ENCODE results near the gene SSBP4. TPM values are rescaled to one million over a fixed set of nuclear protein-coding genes. Genes with fewer than 3 reads are reported as not detected.

SSBP4 gene
- total RNA-seq, 1 experiment from 2014 or later = 46.1 TPM

- H2BK120ac ChIP-seq (ENCODE audit: low read depth, low read length, poor library complexity, severe bottlenecking) = no peak overlapping the region
- no peak overlapping the region for H3K14ac ChIP-seq (ENCODE audit: insufficient read depth, low read length)
- H2AK5ac ChIP-seq (ENCODE audit: insufficient read length, low read length) = no peak overlapping the region
- peaks cover 7% of the 10 kb centered on the region; the same call in 1 of the 2 replicates for H3K4me1 ChIP-seq (ENCODE audit: insufficient read depth, low read length)
- no peak overlapping the region for H4K5ac ChIP-seq (ENCODE audit: insufficient read length, low read depth, low read length)
- no peak overlapping the region for H3K4ac ChIP-seq (ENCODE audit: low read depth, low read length)
- H3K9me3 ChIP-seq (ENCODE audit: control insufficient read depth, low read depth, low read length) = no peaks in the 10 kb centered on the region
- Mint-ChIP-seq H3K4me3 (peak overlapping the region in 1 of 2 experiments; percentile 55; a peak in 2 of 5 replicates), H3K4me1 (peaks cover 23 to 28% of the 10 kb centered on the region in 2 experiments), H3K9me3 (peaks cover 3% of the 10 kb centered on the region in 2 experiments; a peak in 4 of 5 replicates), H3K27ac (peak overlapping the region; percentile 71 to 89 (median 88); a peak in 4 of 7 replicates), H3K36me3 (ENCODE audit: insufficient read depth in 1 of 3, low read depth in 3 of 3) (peaks cover 7 to 27% (median 21%) of the 10 kb centered on the region in 3 experiments; a peak in 6 of 7 replicates), H3K27me3 (ENCODE audit: low read depth) (peaks cover 3% of the 10 kb centered on the region)
- H3K79me2 ChIP-seq (ENCODE audit: insufficient read depth, low read length) = no peaks in the 10 kb centered on the region
- H3K23me2 ChIP-seq (ENCODE audit: insufficient read length, low read depth, low read length, poor library complexity, severe bottlenecking) = peaks cover 10% of the 10 kb centered on the region
- no peak overlapping the region for H3K4me2 ChIP-seq (ENCODE audit: insufficient read depth, insufficient read length, low read length)
- TF ChIP-seq CTCF (conservative IDR thresholded peaks at IDR 0.05) = no peak
- H2BK20ac ChIP-seq (ENCODE audit: low read depth, low read length, poor library complexity, severe bottlenecking) = no peak overlapping the region
- H3K56ac ChIP-seq (ENCODE audit: insufficient read length, low read depth, low read length) = no peak overlapping the region
- H3K27ac ChIP-seq (ENCODE audit: insufficient read length, low read depth, low read length) = no peak overlapping the region
- H3K23ac ChIP-seq (ENCODE audit: insufficient read length, low read depth, low read length) = no peak overlapping the region
- H3K79me1 ChIP-seq (ENCODE audit: insufficient read depth, low read depth, low read length, poor library complexity, severe bottlenecking) = no peaks in the 10 kb centered on the region
- H3K9ac ChIP-seq (ENCODE audit: extremely low read depth, insufficient read length, low read length) = no peak overlapping the region
- no peak overlapping the region for H4K8ac ChIP-seq (replicated peaks; ENCODE audit: insufficient read length, low read depth, low read length)
- H4K91ac ChIP-seq (ENCODE audit: insufficient read length, low read depth, low read length) = no peak overlapping the region
- H2BK5ac ChIP-seq (ENCODE audit: insufficient read length, low read length) = no peak overlapping the region
- H3K18ac ChIP-seq (ENCODE audit: insufficient read length, low read depth, low read length) = no peak overlapping the region
- no peak overlapping the region for H3T11ph ChIP-seq (ENCODE audit: low read length)
- no peak overlapping the region for H2BK15ac ChIP-seq (ENCODE audit: low read depth, low read length)
- DNase-seq = no peak
- H3K27me3 ChIP-seq (ENCODE audit: insufficient read depth, low read length) = no peaks in the 10 kb centered on the region
- H2BK12ac ChIP-seq (ENCODE audit: insufficient read length, low read depth, low read length) = no peak overlapping the region
- H4K20me1 ChIP-seq (ENCODE audit: control insufficient read depth, insufficient read depth, insufficient read length) = peaks cover 2% of the 10 kb centered on the region
- no CpG with 5 or more reads among the region's 9 CpGs for WGBS (ENCODE audit: extremely low coverage, insufficient read length, low lambda C conversion rate)
- no peak overlapping the region for H2AFZ ChIP-seq (ENCODE audit: low read length)
Observed at GRCh38 chr19:18439910-18440237, 20.7 kb downstream of the SSBP4 start.

Data from H9 (cell line).